K562 (cell line): ENCODE measurements around the gene SS18L1. TPM values are rescaled to one million over a fixed set of nuclear protein-coding genes. Genes with fewer than 3 reads are reported as not detected.

Experiments
- ATAC-seq: fragments of 200-7000 bp; cut with Tn5 transposase; 3 replicates; pipeline ENCODE4 v1.9.1; 2020; ENCODE audit warnings: moderate library complexity
- BruUV-seq: library from RNA; stranded (reverse); fragments of 400-500 nt; replicated peaks from 2 replicates; lab custom pipeline; 2021; lab: Mats Ljungman, UMichigan
- CTCF ChIA-PET: fragments of 300-600 bp; formaldehyde crosslinking; extraction: SDS; loops from one replicate; lab custom pipeline; 2021; ENCODE audit warnings: low intra/inter-chr PET ratio; lab: Yijun Ruan, JAX
- POLR2A ChIA-PET: fragments of 300-600, 350-650 bp; sonication (Branson Sonifier 250); formaldehyde crosslinking; extraction: SDS; loops from one replicate; lab custom pipeline; 2021; ENCODE audit warnings: antibody characterized with exemption, inconsistent platforms; lab: Yijun Ruan, JAX
- DNase-seq, 4 experiments: peaks; one replicate each; pipeline versions ENCODE4 v3.0.0 to v3.0.0-alpha.2; 2011 to 2018; ENCODE audit warnings: low spot score in 3 of 4, mixed read lengths in 3 of 4; ENCODE audit errors: extremely low read depth in 1 of 4
- FAIRE-seq: peaks from 2 replicates; lab custom pipeline; 2011; peaks lifted over from hg19 to GRCh38; lab: Jason Lieb, UNC
- H2AFZ ChIP-seq: 2 replicates; pipeline ENCODE4 v1.6.0; 2011; ENCODE audit warnings: low read depth, low read length, control low read depth, inconsistent platforms
- H3K27ac ChIP-seq: fragments of 200-600 bp; 3 replicates; pipeline ENCODE4 v1.8.0; 2011; ENCODE audit warnings: low read depth, mild to moderate bottlenecking, control low read depth, inconsistent platforms, low read length, moderate library complexity, mixed read lengths; ENCODE audit errors: extremely low read depth
- H3K27me3 ChIP-seq, 2 experiments: fragments of 300-600 bp in 1 of 2; 2 replicates in 1 of 2; 3 replicates in 1 of 2; pipeline versions ENCODE4 v1.6.0 to v1.8.0; 2011; ENCODE audit warnings: inconsistent platforms in 2 of 2, low read length in 2 of 2, mild to moderate bottlenecking in 1 of 2, mixed read lengths in 1 of 2, moderate library complexity in 1 of 2; ENCODE audit not compliant: control insufficient read depth in 2 of 2, insufficient read depth in 2 of 2
- H3K36me3 ChIP-seq: fragments of 300-600 bp; 3 replicates; pipeline ENCODE4 v1.8.0; 2011; ENCODE audit warnings: mild to moderate bottlenecking, low read length, inconsistent platforms; ENCODE audit not compliant: control insufficient read depth, insufficient read depth
- H3K4me1 ChIP-seq, 2 experiments: fragments of 200-600 bp in 1 of 2; replicated peaks in 1 of 2; 2 replicates in 1 of 2; 3 replicates in 1 of 2; pipeline versions ENCODE4 v1.5.1 to v1.8.0; 2011; ENCODE audit warnings: inconsistent platforms in 2 of 2, low read length in 2 of 2, mild to moderate bottlenecking in 1 of 2, mixed read lengths in 1 of 2, moderate library complexity in 1 of 2; ENCODE audit not compliant: control insufficient read depth in 2 of 2, insufficient read depth in 2 of 2
- H3K4me2 ChIP-seq: 2 replicates; pipeline ENCODE4 v1.6.1; 2011; ENCODE audit warnings: low read length, control low read depth, inconsistent platforms, mixed read lengths; ENCODE audit not compliant: insufficient read depth
- H3K4me3 ChIP-seq: fragments of 200-600 bp; sonication (generic), shearing (Covaris generic); 2 replicates; pipeline ENCODE4 v1.5.1; 2016; ENCODE audit warnings: control low read depth, inconsistent platforms
- H3K79me2 ChIP-seq: fragments of 200-600 bp; 3 replicates; pipeline ENCODE4 v1.8.0; 2011; ENCODE audit warnings: low read length, inconsistent platforms; ENCODE audit not compliant: control insufficient read depth, insufficient read depth
- H3K9ac ChIP-seq, 2 experiments: 2 replicates each; pipeline versions ENCODE4 v1.6.0 to v1.6.1; 2011; ENCODE audit warnings: low read depth in 2 of 2, low read length in 2 of 2, control low read depth in 1 of 2, inconsistent platforms in 1 of 2, mild to moderate bottlenecking in 1 of 2, mixed read lengths in 1 of 2; ENCODE audit not compliant: insufficient read depth in 1 of 2
- H3K9me1 ChIP-seq: one replicate; pipeline ENCODE4 v1.6.0; 2011; ENCODE audit warnings: inconsistent platforms, mild to moderate bottlenecking, low read length, moderate library complexity; ENCODE audit not compliant: control insufficient read depth, insufficient read depth
- H3K9me3 ChIP-seq: replicated peaks from 2 replicates; pipeline ENCODE4 v1.5.1; 2011; ENCODE audit warnings: low read depth, low read length, inconsistent platforms; ENCODE audit not compliant: control insufficient read depth, insufficient read depth
- H4K20me1 ChIP-seq: replicated peaks from 2 replicates; pipeline ENCODE4 v1.6.1; 2011; ENCODE audit warnings: low read length, inconsistent platforms, mixed read lengths; ENCODE audit not compliant: control insufficient read depth, insufficient read depth
- KLF10 ChIP-seq: fragments of 250-450 bp; sonication (Bioruptor Pico); IDR thresholded peaks from 2 replicates; pipeline ENCODE4 v1.6.1; 2021; ENCODE audit warnings: matching md5 sums
- NFRKB ChIP-seq: fragments of 450-650 bp; IDR thresholded peaks from 2 replicates; pipeline ENCODE4 v1.6.1; 2016; ENCODE audit warnings: low read depth
- PHB2 ChIP-seq: fragments of 450-650 bp; IDR thresholded peaks from 2 replicates; pipeline ENCODE4 v1.6.1; 2017; ENCODE audit warnings: low read depth
- POLR2G ChIP-seq: fragments of 200-400 bp; formaldehyde crosslinking; IDR thresholded peaks from 2 replicates; pipeline ENCODE4 v1.6.1; 2017; ENCODE audit warnings: low read depth, mild to moderate bottlenecking, antibody characterized with exemption, low read length, moderate library complexity
- STAG1 ChIP-seq: sonication (generic); formaldehyde crosslinking; IDR thresholded peaks from 2 replicates; pipeline ENCODE4 v1.5.0; 2020; ENCODE audit warnings: missing genetic modification reagents, borderline replicate concordance
- ZC3H4 ChIP-seq: sonication (generic); formaldehyde crosslinking; IDR thresholded peaks from 2 replicates; pipeline ENCODE4 v1.9.0; 2021; ENCODE audit warnings: missing genetic modification reagents, borderline replicate concordance
- ZNF354B ChIP-seq: fragments of 250-450 bp; sonication (Bioruptor Pico); IDR thresholded peaks from 2 replicates; pipeline ENCODE4 v1.4.0; 2020
- WGBS: fragments of 100-300 bp; shearing (Covaris generic); methylation state at CpG from one replicate; pipeline ENCODE4 v1.1.6; 2016; ENCODE audit warnings: low coverage, mixed read lengths; ENCODE audit not compliant: insufficient coverage; ENCODE audit errors: missing lambda C conversion rate; 5-methylcytosine and 5-hydroxymethylcytosine counted together
- in situ Hi-C: fragments of 300-500 bp; cut with MboI; formaldehyde crosslinking; loops from 4 replicates; pipeline ENCODE4 v1.15.0; 2018; ENCODE audit warnings: inconsistent platforms, mixed read lengths
- intact Hi-C: fragments of 100-400 bp; cut with micrococcal nuclease; formaldehyde crosslinking; loops from 2 replicates; pipeline ENCODE4 v1.14.2; 2022
- polyA plus RNA-seq, 8 experiments: library from polyadenylated mRNA; depleted of rRNA in 4 of 8; stranded (reverse) in 5 of 8; unstranded in 3 of 8; fragments of >200 nt; fragmentation: Nextera tagmentation in 2 of 8; fragmentation: Illumina TruSeq in 1 of 8; extraction: Ambion mirVana in 2 of 8; extraction: Trizol in 1 of 8; gene quantifications; 2 replicates each; pipeline versions ENCODE4 v1.2.1 to v1.2.3, GENCODE V29; 2011 to 2014; ENCODE audit warnings: inconsistent platforms in 1 of 8, missing spikeins in 1 of 8
- total RNA-seq, 7 experiments: library from RNA; depleted of rRNA in 6 of 7; stranded (reverse); fragments of >200 nt in 6 of 7; fragmentation: Illumina TruSeq in 2 of 7; extraction: Trizol in 2 of 7; gene quantifications; 2 replicates each; pipeline versions ENCODE4 v1.2.1 to v1.2.3, GENCODE V29; 2011 to 2021; ENCODE audit warnings: low replicate concordance in 1 of 7
- TF ChIP-seq, protein P1 (sequence below), 3 experiments: fragments of 200-800 bp in 1 of 3; sonication (Bioruptor generic) in 1 of 3; sonication (generic) in 1 of 3; formaldehyde crosslinking in 1 of 3; IDR thresholded peaks; 2 replicates each; pipeline versions ENCODE4 v1.6.1 to v1.8.0; 2016 to 2022; ENCODE audit warnings: mild to moderate bottlenecking in 2 of 3, missing compliant biosample characterization in 2 of 3, missing genetic modification characterization in 2 of 3, missing genetic modification reagents in 1 of 3

SS18L1 gene
- total and polyA plus RNA-seq, 9 of the 15 experiments (the other 6 are each of a cell fraction or from before 2014, with no cell fraction given), result 2.7 to 28.3 (median 15.1) TPM

DNA sequence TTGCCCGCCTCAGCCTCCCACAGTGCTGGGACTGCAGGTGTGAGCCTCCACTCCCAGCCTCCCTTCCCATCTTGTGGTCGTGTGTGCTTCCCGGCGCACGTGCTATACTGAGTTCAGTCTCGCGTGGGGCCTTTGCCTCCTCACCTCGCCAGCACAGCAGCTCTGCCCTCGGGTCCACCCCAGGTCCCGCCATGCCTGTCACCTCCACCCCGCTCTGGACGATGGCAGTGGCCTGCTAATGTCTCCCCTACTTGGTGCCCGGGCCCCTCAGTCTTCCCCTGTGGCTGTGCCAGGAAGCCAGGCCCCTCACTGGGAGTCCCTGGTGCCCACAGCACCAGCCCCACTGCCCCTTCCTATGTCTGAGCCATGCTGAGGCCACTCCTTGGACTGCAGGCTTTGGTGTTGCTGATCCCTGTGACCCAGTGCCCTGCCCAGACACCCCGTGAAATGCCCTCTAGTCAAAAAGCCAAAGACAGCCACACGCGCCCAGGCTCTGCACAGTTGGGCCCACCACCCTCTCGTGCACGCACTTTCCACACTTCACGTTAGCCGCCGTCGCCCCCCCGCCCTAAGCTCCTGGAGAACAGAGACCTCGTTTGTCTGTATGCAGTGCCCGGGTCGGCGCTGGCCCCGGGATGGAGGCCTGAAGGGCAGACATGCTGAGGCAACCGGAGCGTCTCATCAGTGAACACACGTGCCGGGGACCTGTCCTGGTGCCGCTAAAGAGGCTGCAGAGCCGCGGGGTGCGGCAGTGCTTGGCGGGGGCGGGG is 62.2 kb downstream of the SS18L1 start:
- peaks cover 4 to 39% of the 10 kb centered on the region in 2 experiments; a peak in 3 of 5 replicates for H3K4me1 ChIP-seq
- no peak overlapping the region for H2AFZ ChIP-seq
- H3K9me1 ChIP-seq, result peaks cover 3% of the 10 kb centered on the region
- no peaks in the 10 kb centered on the region for H3K9me3 ChIP-seq
- ChIA-PET POLR2A (interaction anchor here (0.6 to 1.4 kb wide), 3 partner anchors 8 to 776 kb away, joined by 3 to 4 read pairs (median 3); no protein-coding TSS in a partner anchor), CTCF (no interaction called here)
- BruUV-seq, result no TSS peak
- peaks cover 25% of the 10 kb centered on the region; the same call in 2 of the 3 replicates for H3K36me3 ChIP-seq
- TF ChIP-seq ZC3H4 (no peak), PHB2 (no peak), ZNF354B (CRISPR knock-in tag) (no peak), POLR2G (peak; percentile 67), STAG1 (CRISPR knock-in tag) (no peak), KLF10 (no peak), NFRKB (no peak)
- TF ChIP-seq, protein P1, sequence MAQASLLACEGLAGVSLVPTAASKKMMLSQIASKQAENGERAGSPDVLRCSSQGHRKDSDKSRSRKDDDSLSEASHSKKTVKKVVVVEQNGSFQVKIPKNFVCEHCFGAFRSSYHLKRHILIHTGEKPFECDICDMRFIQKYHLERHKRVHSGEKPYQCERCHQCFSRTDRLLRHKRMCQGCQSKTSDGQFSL (CRISPR knock-in tag; IDR thresholded peaks at IDR 0.05), result 0 out of 2 replicates have a peak, but pooled peaks have one; percentile 39
- TF ChIP-seq, protein P1 (tag; IDR thresholded peaks at IDR 0.05), result no peak
- no peaks in the 10 kb centered on the region for H3K79me2 ChIP-seq
- intact Hi-C loops, result no loop called here
- DNase-seq (no peak), FAIRE-seq (no peak), ATAC-seq (no peak)
- 92% methylated on average over 33 of the region's 38 CpGs for WGBS
- H3K27me3 ChIP-seq, result peaks cover 0 to 15% of the 10 kb centered on the region in 2 experiments; a peak in 2 of 5 replicates
- H3K4me3 ChIP-seq, result no peak overlapping the region
- no peak overlapping the region for H3K27ac ChIP-seq
- peak overlapping the region in 1 of 2 experiments; percentile 17; a peak in 1 of 4 replicates for H3K9ac ChIP-seq
- in situ Hi-C loops, result no loop called here
- H4K20me1 ChIP-seq, result peaks cover 18% of the 10 kb centered on the region
- no peak overlapping the region for H3K4me2 ChIP-seq
